ENCODE results near the gene PRKCE.

The PRKCE gene

DNA sequence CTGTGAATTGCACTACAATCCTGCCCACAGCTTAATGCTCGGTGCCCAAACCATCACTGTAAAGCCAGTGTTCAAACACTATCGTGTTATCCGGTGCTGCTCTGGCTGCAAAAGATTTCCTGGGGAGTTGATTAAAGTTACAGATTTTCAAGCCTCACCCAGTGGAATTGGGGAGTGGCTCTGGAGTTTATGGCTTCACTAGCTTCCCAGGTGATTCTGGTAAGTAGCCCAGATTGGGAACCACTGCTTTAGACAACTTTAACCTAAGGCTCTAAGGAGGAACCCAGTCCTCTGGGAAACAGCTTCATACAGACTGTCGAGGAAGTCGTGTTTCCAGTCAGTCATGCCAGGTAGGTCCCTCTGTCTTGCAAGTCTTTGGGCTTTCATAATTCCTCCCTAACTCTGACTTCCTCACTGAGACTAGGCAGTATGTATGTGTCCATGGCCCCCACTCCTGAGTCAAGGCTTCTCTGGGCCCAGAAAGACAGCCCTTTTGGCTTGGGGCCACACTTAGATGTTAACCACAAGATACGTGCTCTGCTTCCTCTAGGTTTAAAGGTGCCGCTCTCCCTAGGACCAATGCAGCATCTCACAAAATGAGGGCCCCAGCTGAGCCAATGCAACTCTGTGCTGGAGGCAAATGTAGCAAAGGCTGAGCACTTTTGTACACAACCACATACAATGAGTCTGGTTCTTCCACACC, 299.7 kb downstream of the PRKCE start:
- no peak for DNase-seq

DNA sequence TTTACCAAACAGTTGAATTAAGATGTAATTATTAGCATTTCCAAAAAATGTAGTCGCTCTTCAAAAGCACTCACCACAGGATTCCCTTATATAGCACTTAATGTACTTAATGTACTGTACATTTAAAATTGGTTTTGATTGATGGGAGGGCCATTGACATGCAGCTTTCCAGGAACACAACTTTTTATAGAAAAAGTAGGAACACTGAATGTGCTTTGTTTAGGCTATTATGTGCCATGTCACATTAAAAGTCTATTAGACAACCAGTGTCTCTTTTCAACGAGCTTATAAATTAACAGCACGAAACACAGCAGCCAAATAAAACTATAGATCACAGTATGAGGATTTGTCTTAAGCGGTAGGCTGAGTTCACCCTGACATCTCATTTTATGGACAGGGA, 301.1 kb downstream of the PRKCE start:
- DNase-seq, result no peak

DNA sequence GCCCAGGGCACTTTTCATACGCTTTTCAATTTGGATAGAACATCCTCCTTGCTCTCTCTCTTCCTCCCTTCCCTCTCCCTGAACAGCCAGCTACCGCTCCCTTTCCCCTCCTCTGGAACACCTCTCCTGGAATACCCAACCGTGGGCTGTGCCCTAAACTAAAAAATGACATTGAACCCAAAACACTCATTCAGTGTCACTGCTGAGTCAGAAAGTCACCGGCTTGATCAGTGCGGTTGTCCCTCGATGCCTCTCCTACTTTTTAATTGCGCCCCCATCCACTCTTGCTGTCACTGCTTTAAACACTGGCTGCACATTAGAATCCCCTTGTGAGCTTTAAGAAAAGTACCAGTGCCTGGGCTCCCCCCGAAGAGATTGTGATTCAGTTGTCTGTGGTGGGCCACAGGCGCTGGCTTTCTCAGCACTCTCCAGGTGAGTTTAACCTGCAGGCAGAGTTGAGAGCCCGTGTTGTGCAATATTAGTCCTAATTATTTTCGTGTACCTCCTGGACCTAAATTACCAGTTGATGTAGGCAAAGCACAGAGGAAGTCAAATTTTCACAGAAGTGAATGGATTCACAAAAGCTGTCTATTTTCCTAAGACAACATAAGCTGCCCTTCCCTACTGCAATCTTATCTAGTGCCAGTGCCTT, 302.0 kb downstream of the PRKCE start:
- no peak for DNase-seq

DNA sequence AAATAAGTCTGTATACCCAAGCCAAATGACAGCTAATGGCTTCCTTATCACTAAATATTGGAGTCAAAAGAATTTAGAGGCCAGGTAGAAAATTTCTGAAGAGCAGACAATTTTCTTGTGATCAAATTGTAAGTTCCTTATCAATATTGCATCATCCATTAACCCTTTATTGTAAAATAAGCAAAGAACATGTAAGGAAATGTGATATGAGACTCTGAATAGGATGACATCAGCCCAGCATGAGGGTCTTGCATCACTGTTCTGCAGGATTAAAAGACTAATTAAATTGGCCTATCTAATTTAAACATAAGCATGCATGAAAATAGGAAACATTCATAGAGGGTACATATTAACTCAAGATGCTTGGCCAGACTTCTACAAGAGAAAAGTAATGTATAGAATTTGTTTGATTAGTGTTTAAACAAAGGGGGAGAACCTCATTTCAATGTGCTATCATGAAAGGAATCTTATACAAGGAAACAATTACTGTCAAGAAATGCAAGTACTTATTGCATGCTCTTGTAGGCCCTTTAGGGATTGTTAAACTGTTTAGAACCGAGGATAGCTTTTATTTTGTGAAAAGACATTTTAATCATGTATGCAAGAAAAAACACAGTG, 302.9 kb downstream of the PRKCE start:
- DNase-seq, result no peak

DNA sequence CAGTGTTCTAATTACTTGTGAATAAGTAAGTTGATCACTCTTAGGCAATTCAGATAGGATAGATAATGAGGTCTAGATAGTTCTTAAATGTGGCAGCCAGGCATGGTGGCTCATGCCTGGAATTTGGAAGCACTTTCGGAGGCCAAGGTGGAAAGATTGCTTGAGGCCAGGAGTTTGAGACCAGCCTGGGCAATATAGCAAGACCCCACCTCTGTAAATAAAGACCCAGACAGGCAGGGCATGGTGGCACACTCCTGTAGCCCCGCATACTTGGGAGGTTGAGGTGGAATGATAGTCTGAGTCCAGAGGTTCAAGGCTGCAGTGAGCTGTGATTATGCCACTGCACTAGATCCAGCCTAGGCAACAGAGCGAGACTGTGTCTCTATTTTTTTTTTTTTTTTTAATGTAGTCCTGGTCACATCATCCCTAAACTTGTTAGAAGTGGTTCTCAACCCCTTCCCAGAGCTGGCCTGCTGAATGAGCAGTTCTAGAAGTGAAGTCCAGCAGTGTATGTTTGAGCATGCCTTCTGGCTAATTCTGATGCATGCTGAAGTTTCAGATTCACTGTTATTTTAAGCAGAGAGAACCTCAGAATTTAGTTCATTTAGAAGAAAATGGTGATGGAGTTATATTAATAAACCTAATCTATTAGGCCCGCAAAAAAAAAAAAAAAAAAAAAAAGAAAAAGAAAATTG, 306.2 kb downstream of the PRKCE start:
- no peak for DNase-seq

DNA sequence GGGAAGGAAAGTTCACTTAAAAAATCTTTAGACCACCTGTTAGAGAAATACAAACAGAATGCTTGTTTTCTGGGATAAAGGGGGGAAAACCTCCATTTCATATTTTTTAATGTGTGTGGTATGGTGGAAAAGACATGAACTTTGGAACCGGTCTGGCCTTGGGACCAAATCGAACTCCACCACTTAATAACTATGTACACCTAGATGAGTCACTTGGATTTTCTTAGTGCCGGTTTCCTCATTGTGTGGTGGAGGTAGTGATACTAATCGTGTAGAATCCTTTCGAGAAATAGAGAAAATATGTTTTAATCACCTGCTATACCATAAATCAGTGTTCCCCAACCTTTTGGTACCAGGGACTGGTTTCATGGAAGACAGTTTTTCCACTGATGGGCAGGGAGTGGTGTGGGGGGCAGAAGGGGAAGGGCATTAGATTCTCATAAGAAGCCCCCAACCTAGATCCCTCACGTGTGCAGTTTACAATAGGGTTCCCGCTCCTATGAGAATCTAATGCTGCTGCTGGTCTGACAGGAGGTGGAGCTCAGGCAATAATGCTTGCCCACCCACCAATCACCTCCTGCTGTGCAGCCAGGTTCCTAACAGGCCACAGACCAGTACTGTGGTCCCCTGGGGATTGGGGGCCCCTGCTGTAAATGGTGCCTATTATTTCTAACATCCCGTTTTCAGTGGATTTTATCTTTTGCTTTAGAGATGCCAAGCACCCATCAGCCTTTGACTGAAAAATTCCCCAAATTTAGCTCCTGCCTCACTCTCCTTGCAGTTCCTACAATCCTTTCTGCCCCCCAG, 308.8 kb downstream of the PRKCE start:
- DNase-seq, result no peak

DNA sequence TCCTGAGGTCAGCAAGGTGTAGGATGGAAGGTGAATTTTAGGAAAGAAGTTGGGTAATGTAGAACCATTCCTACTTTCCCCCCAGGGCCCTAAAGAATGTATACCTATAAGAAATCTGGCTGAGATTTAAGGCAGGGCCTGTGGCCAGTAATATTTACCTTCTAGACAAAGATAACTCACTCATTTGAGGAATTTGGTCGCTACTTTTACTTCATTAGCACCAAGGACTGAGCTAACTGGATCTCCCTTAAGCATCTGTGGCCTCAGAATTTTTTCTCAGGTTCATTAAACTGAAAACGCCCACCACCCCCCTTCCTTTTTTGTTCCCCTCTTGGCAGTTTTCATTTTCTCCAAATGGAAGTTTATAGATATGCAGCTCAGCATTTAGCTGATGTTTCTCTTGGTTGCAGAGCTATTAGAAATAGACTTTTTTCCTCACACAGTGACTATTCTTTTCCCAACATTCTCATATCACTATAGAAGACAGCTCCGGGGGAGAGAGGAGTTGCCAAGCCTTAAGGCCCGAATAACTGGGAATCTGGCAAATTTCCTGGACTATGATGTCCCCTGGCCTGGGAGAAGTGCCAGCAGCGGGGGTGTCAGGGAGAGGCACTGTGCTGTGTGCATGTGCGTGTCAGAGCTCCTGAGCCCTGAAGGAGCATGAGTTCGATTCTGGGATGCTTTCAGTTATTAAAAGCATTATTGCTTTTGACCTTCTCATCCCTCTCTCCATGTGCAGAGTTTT, 310.9 kb downstream of the PRKCE start:
- no peak for DNase-seq

DNA sequence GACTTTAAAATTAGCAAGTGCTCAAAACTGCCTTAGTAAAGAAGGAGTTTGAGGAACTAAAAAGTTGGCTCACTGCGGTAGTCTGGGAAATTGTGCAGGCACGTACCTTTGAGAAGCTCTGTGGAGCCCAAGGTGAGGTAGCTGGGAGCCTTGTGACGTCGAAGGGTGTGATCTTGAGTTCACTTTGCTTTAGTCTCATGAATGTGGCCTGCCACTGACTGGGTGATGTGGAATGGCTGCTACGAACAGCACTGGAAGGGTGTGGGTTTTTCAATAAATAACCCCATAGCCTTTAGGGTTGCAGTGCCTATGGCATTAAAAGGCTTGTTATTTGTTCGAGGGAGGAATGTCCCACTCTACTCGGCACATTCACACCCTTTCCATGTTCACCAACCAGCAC, 312.3 kb downstream of the PRKCE start:
- DNase-seq, result no peak

DNA sequence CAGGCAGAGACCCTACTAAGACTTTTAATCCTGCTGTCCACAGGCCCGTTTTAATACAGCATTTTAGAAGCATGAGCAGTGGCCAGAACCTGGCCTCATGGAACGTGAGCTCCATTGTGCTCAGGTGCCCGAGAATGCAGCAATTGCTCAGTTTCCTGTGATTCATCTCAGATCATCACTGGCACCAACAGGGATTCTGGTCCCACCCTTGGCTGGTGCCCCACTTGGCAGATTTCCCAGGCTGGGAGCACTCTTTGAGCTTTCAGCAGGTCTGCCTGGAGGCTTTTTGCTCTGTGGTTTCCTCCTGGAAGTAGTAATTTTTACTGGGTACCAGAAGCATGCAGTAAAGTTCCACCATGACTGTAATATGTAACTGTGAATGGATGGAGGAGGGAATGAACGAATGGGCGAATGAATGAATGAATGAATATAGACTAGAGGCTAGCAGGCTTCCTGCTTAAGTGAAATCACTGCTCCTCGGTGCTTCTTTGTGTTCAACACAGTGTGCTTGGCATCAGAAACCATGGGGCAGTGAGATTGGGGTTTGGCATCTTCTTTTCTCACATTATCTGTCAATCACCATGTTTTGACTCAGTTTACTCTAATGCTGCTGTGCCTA, 312.9 kb downstream of the PRKCE start:
- DNase-seq, result no peak

DNA sequence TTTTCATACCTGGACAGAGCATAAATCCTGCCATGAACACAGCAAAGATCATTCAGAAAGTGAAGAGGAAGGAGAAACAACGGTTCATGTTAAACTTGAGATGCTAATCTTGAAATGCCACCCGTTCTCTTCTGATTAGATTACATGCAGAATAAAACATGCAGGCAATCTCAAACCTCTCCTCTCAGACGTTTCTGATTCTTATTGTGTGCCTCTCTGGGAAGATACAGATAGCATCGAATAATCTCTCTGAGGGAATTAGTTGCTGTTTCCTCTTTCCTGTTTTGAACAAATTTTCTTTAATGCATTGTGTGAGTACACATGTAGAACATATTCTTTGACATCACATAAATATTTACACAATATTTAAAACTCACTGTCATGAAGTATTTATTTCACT, 313.4 kb downstream of the PRKCE start:
- no peak for DNase-seq

DNA sequence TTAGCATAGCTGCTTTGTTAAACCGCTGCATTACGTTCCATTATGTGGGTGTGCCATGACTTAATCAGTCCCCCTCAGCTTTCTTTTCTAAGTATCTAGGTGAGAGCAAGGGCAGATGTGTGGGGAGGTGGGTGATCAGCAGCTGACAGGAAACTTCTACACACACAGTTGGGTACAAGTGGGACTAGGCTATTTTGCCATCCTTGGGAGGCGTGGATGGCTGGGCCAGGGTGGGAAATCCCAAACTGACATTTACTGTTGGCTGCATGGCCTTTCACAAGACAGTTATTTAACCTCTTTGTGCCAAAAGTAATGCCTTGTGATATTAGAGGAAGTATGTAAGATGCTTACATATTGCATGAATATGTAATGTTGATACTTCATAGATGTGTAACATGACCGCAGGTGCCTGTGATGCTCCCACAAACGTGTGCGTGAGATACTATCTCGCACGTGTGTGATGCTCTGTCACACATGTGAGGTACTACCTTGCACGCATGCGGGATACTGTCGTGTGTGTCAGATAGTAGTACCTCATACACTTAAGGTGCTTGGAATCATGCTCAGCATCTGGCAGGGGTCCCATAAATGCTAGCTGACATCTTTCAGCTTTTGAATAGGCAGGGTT, 314.5 kb downstream of the PRKCE start:
- no peak for DNase-seq

DNA sequence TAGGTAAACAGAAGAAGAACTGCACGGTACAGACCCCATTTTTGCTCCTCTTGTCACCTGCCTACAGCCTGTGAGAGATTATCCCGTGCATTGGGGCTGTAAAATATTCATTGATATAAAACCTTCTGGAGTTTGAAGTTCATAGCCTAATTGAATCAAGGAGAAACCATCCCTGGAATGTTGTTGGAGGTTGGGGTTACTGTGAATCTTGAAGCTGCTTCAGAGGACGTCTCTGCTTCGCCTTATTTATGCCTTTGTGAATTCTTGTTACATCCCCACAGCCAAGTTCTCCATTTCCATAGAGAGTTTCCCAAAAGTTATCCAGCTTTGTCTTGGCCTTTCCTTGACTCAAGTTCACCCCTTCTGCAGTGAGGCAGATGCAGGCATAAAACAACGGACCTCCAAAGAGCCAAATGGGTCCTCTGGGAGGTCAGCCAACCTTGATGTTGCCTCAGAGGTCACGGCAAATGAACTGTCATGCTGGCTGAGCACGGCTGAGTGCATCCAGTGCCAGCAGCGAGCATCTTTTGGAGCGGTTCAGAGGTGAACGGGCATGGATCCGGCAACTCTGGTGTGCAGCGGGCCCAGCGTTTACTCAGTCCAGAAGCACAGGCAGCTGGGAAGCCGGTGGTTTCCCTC, 317.6 kb downstream of the PRKCE start:
- no peak for DNase-seq

DNA sequence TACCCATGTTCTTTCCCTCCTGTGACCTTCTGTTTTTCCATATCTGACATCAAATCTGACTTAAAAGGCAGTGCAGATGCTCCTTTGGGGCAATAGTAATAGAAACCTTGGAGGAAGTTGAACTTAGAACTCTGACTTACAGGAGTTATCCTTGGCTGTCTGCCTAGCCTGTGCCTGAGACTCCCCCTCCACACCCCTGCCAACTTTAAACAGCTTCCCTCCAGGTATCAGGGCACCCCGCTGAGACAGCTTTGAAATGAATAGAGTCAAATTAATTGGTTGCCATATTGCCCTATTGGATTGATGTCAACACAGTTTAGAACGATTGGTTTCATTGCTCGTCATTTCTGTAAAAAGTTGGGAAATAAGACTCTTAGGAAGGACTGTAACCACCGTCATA, 322.0 kb downstream of the PRKCE start:
- no peak for DNase-seq

DNA sequence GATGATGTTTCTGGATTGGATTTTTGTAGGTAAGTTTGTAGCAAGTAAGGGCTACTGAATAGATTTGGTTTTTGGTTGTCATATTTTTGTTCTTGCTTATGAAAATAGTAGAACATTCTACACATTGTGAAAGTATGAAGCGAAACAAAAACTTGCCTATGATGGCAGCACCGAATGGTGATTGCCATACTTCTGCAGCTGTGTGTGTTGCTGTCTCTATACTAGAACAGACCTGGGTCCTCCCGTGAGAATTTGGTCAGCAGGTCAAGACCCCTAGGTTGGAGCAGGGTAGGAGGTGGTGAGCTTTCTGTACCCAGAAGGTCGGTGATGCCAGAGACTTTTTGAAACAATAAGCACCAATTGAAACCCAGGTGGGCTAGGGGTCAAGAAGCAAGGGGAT, 322.6 kb downstream of the PRKCE start:
- no peak for DNase-seq

DNA sequence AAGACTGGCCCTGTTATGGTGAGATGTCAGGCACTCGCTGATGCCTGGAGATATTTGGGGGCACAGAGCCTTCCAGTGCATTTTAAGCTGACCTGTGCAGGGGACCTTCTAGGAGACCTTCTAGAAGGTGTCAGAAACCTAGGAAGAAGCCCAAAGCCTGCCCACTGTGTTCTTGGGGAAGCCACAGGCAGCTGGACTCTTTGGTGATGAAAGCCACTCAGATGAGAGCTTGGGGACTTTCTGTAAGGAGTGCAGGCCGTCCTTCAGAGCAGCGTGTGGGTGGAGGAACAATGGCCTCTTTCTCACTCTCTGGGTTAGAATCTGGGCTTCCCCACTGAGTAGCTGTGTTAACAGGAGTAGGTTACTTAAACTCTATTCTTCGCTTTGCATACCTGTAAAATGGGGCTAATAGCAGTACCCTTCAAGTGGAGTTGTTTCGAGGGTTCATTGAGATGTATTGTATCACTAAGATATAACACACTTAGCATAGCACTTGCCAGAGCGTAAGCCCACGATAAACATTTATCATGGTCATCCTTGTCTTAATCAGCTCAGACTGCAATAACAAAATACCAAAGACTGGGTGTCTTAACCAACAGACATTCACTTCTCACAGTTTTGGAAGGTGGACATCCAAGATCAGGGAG, 323.4 kb downstream of the PRKCE start:
- no peak for DNase-seq

DNA sequence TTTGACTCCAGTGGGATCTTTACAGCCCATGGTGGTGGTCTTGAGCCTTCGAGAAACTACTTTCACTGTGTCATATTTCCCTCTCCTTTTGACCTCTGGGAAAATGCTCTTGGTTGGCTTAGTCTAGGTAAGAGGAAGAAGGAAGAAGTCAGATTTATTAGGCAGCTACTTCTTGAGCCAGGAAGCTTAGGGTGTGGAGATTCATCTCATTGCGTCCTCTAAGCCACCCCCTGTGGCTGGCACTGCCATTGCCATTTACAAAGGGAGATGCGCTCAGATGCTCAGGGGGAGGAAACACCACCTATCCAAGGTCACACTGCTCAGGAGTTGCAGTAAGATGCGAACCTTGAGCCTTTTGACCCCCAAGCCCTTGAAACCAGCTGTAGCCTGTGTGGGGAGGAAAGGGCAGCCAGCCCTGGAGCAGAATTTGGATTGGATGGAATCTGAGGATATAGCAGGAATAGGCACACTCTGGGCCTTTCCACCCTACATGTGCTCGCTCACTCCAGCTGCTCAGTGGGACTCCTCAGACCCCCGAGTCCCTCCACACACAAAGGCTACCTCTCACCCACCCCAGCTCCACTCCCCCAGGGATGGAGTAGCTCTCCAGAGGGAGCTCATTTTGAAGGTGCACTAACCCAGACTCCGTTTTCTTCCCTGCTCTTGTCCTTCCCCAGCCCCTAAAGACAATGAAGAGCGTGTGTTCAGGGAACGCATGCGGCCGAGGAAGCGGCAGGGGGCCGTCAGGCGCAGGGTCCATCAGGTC, 324.5 kb downstream of the PRKCE start:
- no peak for DNase-seq

DNA sequence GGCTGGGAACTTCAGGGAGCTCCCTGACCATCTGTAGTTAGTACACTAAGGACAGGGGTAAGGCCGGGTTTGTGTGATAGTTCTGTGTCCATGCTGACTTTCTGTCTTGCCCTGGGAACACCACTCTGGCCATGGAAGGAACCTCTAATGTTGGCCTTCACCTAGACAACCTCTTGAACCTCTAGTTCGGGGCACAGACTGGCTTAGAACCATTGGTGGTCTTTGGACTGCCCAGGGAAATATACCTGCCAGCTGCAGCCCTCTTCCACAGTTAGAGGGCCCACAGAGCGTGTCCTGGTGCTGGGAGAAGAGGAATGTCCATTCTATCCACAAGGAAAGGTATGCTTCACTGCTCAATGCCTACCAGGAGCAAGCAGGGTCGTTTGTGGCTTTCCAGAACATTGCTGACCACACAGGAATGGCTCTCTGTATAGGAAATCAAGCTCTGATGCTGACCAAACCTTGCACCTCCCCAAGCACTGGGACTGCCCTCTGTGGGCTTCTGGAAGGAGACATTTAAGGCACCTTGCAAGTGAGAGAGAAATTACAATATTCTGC, 326.9 kb downstream of the PRKCE start:
- no peak for DNase-seq

DNA sequence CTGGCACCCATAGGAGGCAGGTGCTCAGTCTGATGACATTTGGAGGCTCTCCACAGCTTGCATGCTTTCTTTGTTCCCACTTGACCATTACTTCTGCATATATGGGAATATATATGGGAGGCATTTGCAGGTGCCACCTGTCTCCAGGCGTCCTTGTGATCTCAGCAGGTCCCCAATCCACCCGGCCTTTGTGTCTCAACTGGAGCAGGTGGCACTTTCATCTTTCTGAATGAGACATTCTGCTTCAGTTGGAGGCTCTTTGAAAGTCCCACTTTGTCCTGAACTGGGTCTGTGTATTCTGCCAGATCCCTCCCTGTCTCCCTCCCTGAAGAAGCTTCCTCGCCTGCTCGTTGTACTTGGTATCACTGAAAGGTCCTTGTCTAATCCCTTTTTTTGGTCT, 327.6 kb downstream of the PRKCE start:
- no peak for DNase-seq
